Activated CD4-positive, alpha-beta T cell treated with anti-CD3 and anti-CD28 coated beads, Interleukin-2, amount 50 U/mL, for 24 hours (primary cell): Measurements from ENCODE around the gene MTF2.

Experiments
- DNase-seq, 2 donors: peaks; one replicate each; pipeline ENCODE4 v3.0.0-alpha.2; 2020; ENCODE audit warnings: low read depth in 1 of 2, low spot score in 1 of 2

Gene MTF2

DNA sequence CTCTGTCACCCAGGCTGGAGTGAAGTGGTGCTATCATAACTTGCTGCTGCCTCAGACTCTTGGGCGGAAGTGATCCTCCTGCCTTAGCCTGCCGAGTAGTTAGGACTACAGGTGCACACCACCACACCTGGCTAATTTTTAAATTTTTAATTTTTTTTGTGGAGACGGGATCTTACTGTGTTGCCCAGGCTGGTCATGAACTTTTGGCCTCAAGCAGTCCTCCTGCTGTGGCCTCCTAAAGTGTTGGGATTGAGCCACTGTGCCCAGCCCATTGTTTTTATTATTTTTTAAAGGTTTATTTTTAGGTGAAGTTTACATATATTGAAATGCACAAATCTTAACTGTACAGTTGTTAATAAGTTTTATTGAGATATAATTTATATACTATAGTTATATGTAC lies 3.2 kb downstream of the MTF2 start:
- DNase-seq = no peak

GRCh38 chr1:93083979-93084378 lies 4.9 kb downstream of the MTF2 start:
- no peak for DNase-seq

DNA sequence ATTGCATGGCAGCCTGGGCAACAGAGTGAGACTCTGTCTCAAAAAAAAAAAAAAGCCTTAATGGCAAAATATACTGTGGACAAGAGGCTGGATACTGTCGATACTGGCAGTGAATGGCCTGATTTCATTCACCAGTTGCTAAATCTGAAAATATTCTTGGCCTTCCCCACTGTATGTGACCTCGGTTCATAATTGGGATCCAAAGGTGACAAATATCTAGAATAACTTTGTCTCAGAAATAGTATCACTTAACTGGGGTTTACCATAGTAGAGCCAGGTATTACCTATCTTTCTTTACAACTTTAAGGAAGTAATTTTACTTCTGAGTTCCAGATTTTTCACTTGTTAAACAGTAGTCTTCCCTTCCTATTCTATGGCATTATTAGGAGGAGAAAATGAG lies 8.4 kb downstream of the MTF2 start:
- no peak for DNase-seq

DNA sequence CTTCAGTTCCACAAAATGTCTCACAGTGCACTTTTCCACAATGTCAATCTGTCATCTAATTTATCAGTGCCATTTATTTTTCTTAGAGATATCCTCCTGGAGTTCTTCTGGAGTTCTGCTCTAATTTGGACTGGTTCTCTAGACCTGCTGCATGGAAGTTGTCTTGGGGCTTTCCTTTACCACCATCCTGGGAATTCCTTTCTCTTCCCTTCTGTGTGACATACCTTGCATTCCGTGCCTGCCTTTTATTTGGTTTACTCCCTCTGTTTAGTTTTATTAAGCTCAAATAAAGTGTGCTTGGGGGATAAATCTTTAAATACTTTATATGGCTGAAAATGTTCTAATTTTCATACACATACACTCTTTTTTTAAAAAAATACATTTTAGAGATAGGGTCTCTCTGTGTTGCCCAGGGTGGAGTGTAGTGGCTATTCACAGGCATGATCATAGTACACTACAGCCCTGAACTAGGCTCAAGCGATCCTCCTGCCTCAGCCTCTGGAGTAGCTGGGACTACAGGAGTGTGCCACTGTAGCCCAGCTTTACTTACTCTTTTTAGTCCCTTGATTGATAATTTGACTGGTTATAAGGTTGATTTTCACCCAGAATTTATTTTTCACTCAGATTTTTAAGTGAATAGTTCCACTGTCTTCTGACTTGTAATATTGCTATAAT lies 14.4 kb downstream of the MTF2 start:
- DNase-seq = no peak

- no peak for DNase-seq
Measured at GRCh38 chr1:93095804-93096585, 16.9 kb downstream of the MTF2 start.

DNA sequence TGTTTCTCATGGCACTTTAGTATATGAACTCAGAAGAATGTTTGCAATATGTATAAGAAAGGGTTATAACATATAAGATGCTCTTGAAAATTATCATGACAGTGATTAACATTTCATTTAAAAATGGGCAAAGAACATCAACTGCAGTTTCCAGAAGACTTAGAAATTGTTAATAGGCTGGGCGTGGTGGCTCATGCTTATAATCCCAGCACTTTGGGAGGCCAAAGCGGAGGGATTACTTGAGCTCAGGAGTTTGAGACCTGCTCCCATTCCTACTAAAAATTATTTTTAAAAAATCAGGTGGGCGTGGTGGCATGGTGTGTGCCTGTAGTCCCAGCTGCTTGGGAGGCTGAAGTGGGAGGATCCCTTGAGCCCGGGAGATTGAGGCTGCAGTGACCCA lies 23.1 kb downstream of the MTF2 start:
- no peak for DNase-seq

DNA sequence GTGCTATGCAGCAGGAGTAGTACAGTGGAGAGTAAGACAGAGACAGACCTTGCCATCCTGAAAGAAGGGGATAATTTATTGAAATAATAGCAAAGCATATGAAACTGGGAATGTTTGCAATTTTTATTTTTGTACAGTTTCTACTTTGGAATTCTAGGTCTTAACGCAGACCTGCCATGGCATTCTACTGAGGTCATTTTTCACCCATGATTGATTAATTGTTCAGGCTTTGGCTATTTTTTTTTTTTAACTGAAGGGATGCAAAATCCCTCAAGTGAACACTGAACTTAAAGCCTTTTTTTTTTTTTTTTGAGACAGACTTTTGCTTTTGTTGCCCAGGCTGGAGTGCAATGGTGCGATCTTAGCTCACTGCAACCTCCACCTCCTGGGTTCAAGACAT lies 27.1 kb downstream of the MTF2 start:
- no peak for DNase-seq

- no peak for DNase-seq
Measured at GRCh38 chr1:93107395-93107794, 28.3 kb downstream of the MTF2 start.

DNA sequence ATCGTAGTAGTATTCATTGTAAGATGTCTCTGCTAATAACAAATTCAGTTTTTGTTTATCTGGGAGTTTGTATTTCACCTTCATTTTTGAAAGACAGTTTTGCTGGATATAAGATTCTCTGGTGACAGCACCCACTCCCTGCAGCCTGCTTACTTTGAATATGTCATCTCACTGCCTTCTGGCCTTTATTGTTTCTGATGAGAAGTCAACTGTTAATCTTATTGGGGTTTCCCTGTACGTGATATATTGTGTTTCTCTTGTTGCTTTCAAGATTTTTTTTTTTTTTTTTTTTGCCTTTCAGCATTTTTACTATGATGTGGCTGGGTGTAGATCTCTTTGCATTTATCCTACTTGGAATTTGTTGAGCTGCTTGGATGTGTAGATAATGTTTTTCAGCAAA lies 29.3 kb downstream of the MTF2 start:
- no peak for DNase-seq

GRCh38 chr1:93109578-93109977 lies 30.5 kb downstream of the MTF2 start:
- DNase-seq = no peak

GRCh38 chr1:93111065-93111464 lies 32.0 kb downstream of the MTF2 start:
- no peak for DNase-seq

- no peak for DNase-seq
Measured at GRCh38 chr1:93111561-93111960, 32.5 kb downstream of the MTF2 start.

GRCh38 chr1:93113127-93113526 lies 34.0 kb downstream of the MTF2 start:
- no peak for DNase-seq

DNA sequence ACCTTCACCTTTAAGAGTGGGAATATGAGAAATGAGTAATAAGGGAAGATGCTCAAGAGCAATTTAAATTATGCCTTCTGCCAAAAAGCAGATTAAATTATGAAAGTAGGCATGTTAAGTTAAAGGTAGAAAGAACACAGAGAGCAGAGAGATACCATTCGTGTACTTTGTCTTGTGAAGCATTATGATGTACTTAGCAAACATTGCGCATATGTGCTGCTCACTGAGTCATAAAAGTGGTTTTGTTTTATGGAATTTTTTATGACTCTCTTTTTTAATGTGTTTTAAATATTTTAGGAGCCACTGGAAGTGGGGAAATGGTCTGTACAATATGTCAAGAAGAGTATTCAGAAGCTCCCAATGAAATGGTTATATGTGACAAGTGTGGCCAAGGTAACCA lies 35.3 kb downstream of the MTF2 start:
- DNase-seq = no peak

- DNase-seq = no peak
Measured at GRCh38 chr1:93120614-93121013, 41.5 kb downstream of the MTF2 start.

GRCh38 chr1:93123201-93123783 lies 44.2 kb downstream of the MTF2 start:
- DNase-seq = no peak

DNA sequence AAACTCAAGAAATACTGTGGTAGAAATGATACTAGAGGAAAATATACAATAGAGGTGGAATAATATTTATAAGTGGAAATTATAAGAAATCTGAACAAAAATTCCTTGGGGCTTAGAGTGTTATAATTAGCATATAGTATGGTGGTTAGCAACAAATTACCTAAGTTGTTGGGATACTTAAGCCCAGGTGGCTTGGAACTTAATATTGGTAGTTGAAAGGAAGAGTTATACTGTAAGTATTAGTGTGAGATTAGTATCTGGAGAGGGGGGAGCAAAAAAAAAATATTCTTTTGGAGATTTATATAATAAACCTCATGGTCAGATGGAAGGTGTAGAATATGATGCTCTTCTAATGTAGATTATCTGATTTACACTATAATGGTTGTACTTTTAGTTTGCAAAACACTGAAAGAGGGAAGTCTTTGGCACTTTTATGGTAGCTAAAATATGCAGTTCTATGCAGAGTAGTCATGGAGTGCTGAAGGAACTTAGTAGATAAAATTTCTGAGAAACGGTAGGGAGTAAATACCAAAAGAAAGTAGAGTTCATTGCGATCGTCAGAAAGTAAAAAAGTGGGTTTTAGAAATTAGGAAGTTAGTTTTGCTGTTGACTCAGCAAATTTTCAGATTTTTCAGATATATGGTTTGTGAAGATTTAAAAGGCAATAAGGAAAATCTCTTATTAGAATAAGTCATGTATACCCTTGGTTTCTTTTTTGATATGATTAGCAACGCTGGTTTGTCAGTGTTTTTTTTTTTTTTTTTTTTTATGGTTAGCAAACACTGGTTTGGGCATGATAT lies 45.7 kb downstream of the MTF2 start:
- no peak for DNase-seq

GRCh38 chr1:93129507-93130099 lies 50.5 kb downstream of the MTF2 start:
- no peak for DNase-seq

DNA sequence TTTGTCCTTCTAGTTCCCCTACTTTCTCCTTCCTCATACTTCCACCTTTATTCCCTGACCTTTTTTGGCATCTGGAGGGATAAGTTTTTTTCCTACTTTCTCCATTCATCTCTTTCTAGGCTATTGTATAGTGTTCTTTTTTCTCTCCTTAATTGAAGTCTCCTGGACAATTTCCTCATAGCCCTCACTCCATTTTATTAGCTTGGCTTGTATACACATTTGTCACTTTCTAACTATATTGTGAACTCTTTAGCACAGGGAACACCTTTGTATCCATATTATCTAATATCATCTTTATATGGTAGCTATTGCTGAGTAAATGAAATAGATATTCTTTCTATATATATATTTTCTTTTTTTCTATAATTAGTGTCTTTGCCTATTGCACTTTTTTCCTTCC lies 53.6 kb downstream of the MTF2 start:
- DNase-seq = no peak

DNA sequence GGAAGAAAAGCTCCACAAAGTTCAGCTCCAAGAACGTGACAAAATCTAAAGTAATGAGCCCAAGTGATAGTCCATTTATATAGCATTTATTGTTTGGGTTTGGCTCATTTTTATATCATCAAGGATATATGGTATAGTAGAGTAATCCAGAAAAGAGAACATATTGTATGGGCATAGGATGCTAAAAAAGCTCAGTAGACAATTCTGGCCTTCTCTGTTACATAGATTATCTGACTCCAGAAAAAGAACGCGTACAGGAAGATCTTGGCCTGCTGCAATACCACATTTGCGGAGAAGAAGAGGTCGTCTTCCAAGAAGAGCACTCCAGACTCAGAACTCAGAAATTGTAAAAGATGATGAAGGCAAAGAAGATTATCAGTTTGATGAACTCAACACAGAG lies 57.4 kb downstream of the MTF2 start:
- no peak for DNase-seq

- no peak for DNase-seq
Measured at GRCh38 chr1:93137604-93138292, 58.7 kb downstream of the MTF2 start.
